Osteocyte (in vitro differentiated cells): ENCODE results near the gene TUBB6. TPM values are rescaled to one million over a fixed set of nuclear protein-coding genes. Genes with fewer than 3 reads are reported as not detected.
A peak's percentile ranks its signal among the peaks of the same experiment; 100 is the strongest.

ENCODE experiments used
- DNase-seq: peaks from one replicate; pipeline ENCODE4 v3.0.0; 2021; ENCODE audit warnings: mixed read lengths; ENCODE audit not compliant: unreplicated experiment; ENCODE audit errors: extremely low spot score
- H3K27ac Mint-ChIP-seq: one replicate; pipeline ENCODE4 v1.8.0; 2021; ENCODE audit warnings: mild to moderate bottlenecking, mixed read lengths; ENCODE audit not compliant: unreplicated experiment
- H3K27me3 Mint-ChIP-seq: one replicate; pipeline ENCODE4 v1.8.0; 2021; ENCODE audit warnings: mixed read lengths; ENCODE audit not compliant: unreplicated experiment
- H3K36me3 Mint-ChIP-seq: one replicate; pipeline ENCODE4 v1.8.0; 2021; ENCODE audit warnings: mixed read lengths; ENCODE audit not compliant: unreplicated experiment
- H3K4me1 Mint-ChIP-seq: one replicate; pipeline ENCODE4 v1.8.0; 2021; ENCODE audit warnings: mixed read lengths; ENCODE audit not compliant: unreplicated experiment
- H3K4me3 Mint-ChIP-seq: one replicate; pipeline ENCODE4 v1.8.0; 2021; ENCODE audit warnings: mild to moderate bottlenecking, moderate library complexity, mixed read lengths; ENCODE audit not compliant: unreplicated experiment
- H3K9me3 Mint-ChIP-seq: one replicate; pipeline ENCODE4 v1.8.0; 2021; ENCODE audit warnings: mixed read lengths; ENCODE audit not compliant: unreplicated experiment
- total RNA-seq: library from RNA; stranded (reverse); gene quantifications from 2 replicates; pipeline ENCODE4 v1.2.1, GENCODE V29; 2021
- TF ChIP-seq, protein P1 (sequence below): fragments of 200-600 bp; sonication (generic); IDR thresholded peaks from 2 replicates; pipeline ENCODE4 v1.5.0; 2021; ENCODE audit warnings: antibody characterized with exemption, mild to moderate bottlenecking, moderate library complexity

The TUBB6 gene
- total RNA-seq, 1 donor from 2014 or later: 116 TPM

DNA sequence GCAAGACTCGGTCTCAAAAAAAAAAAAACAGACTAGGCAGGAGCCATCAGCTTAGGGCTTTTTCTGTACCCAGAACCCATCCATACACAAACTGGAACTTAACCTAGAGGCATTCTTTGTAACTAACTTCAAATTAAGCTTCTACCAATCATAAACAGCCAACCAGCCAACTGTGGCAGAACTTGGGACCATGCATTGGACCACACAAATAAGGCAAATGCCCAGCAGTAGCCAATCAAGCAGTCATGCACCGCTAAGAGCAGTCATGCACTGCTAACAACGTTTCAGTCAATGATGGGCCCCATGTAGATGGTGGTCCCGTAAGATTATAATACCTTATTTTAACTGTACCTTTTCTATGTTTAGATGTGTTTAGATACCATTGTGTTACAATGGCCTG, 22.7 kb downstream of the TUBB6 start:
- no peak for DNase-seq
- TF ChIP-seq, protein P1, sequence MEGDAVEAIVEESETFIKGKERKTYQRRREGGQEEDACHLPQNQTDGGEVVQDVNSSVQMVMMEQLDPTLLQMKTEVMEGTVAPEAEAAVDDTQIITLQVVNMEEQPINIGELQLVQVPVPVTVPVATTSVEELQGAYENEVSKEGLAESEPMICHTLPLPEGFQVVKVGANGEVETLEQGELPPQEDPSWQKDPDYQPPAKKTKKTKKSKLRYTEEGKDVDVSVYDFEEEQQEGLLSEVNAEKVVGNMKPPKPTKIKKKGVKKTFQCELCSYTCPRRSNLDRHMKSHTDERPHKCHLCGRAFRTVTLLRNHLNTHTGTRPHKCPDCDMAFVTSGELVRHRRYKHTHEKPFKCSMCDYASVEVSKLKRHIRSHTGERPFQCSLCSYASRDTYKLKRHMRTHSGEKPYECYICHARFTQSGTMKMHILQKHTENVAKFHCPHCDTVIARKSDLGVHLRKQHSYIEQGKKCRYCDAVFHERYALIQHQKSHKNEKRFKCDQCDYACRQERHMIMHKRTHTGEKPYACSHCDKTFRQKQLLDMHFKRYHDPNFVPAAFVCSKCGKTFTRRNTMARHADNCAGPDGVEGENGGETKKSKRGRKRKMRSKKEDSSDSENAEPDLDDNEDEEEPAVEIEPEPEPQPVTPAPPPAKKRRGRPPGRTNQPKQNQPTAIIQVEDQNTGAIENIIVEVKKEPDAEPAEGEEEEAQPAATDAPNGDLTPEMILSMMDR: no peak
- Mint-ChIP-seq H3K4me1 (peaks cover 11% of the 10 kb centered on the region), H3K9me3 (no peaks in the 10 kb centered on the region), H3K27ac (no peak overlapping the region), H3K36me3 (peaks cover 45% of the 10 kb centered on the region), H3K27me3 (no peaks in the 10 kb centered on the region), H3K4me3 (no peak overlapping the region)

DNA sequence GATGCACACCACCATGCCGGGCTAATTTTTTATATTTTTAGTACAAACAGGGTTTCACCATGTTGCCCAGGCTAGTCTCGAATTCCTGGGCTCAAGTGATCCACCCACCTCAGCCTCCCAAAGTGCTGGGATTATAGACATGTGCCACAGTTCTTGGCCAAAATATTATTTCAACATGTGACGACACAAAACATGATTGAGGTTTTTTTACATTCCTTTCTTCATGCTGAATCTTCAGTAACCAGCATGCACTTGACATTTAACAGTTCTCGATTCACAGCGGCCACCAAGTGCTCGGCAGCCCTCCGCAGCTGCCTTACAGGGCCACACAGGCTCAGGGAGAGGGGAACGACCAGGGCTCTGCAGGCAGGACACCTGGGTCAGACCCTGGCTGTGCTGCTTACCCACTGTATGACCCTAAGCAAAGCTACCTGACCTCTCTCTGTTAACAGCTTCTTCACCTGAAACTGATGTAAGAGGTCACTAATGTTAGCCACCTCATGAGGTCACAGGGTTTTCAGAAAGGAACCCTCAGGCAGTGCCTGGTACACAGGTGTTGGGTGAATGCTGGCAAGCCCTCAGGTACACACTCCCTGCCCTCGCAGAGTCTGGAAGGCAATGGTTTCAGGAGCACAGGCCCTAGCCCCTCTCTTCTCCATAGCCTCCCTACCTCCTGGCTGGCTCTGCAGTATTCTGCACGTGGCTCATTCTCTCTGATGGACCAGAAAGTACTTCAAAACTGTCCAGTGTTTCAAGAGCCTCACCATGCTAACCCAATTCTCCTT, 25.7 kb downstream of the TUBB6 start:
- H3K4me3 Mint-ChIP-seq: no peak overlapping the region
- H3K27ac Mint-ChIP-seq: no peak overlapping the region
- H3K27me3 Mint-ChIP-seq: no peaks in the 10 kb centered on the region
- no peaks in the 10 kb centered on the region for H3K9me3 Mint-ChIP-seq
- peaks cover 13% of the 10 kb centered on the region for H3K4me1 Mint-ChIP-seq
- TF ChIP-seq, protein P1: no peak
- H3K36me3 Mint-ChIP-seq: peaks cover 37% of the 10 kb centered on the region
- no peak for DNase-seq

DNA sequence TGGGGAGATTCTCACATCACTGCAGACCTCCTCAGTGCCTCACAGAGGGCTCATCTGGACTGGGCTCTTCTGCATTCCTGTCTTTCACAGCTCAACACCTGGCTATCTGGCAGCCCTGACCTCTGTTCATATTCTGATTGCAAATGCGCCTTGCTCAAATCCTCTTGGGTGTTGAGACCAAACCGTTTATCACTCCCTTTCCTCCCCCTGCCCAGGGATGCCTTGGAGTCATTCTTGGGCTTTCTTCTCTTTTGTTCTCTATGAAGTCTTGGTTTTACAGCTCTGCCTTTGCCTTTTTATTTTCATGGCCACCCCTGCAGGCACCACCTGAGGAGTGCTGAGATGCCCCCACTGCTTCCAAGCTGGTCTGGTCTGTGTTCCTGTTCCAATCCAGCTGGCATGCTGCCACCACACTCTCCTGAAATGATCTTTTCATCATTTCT, 26.3 kb downstream of the TUBB6 start:
- H3K27ac Mint-ChIP-seq: no peak overlapping the region
- H3K4me3 Mint-ChIP-seq: no peak overlapping the region
- H3K27me3 Mint-ChIP-seq: no peaks in the 10 kb centered on the region
- peaks cover 13% of the 10 kb centered on the region for H3K4me1 Mint-ChIP-seq
- TF ChIP-seq, protein P1: no peak
- H3K36me3 Mint-ChIP-seq: peaks cover 31% of the 10 kb centered on the region
- no peaks in the 10 kb centered on the region for H3K9me3 Mint-ChIP-seq
- no peak for DNase-seq

DNA sequence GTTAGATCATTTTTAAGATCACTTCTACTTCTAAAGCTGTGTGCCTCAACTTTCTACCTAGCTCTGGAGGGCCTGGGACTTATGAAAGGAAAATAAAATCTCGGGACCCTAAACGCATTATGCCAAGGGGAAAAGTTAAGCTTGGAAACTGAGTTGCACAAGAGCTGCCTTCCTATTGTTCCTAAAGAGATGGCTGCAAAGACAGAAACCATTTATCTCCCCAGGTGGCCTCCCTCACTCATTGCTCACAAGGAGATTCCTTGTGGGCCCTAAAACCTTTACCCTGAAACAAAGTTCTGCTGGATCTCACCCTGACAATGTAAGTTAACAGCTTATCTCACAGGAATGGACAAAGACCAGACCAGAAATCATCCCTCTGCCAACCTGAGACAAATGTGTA, 26.8 kb downstream of the TUBB6 start:
- Mint-ChIP-seq H3K27me3 (no peaks in the 10 kb centered on the region), H3K9me3 (no peaks in the 10 kb centered on the region), H3K36me3 (peaks cover 27% of the 10 kb centered on the region), H3K27ac (no peak overlapping the region), H3K4me1 (peaks cover 13% of the 10 kb centered on the region), H3K4me3 (no peak overlapping the region)
- no peak for DNase-seq
- TF ChIP-seq, protein P1: no peak

DNA sequence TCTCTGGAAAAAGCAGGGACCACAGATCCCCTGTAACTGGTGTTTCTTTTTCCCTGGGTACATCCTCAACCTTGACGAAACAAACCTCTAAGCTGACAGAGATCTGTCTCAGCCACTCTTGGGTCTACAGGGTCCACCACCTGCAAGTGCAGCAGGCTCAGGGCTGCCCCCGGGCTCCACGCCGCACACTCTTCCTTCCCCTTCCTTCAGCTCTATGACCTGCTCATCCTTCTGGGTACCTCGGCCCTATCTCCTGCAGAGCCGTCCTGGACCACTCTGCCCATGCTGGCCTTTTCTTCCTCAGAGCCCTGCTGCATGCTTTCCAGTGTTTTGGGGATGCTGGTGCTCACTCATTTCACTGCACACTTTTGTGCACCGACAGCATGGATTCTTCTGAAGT, 27.5 kb downstream of the TUBB6 start:
- no peaks in the 10 kb centered on the region for H3K27me3 Mint-ChIP-seq
- TF ChIP-seq, protein P1: no peak
- H3K4me1 Mint-ChIP-seq: peaks cover 13% of the 10 kb centered on the region
- peaks cover 26% of the 10 kb centered on the region for H3K36me3 Mint-ChIP-seq
- H3K4me3 Mint-ChIP-seq: no peak overlapping the region
- no peak overlapping the region for H3K27ac Mint-ChIP-seq
- peak; percentile 73 for DNase-seq
- H3K9me3 Mint-ChIP-seq: no peaks in the 10 kb centered on the region
